CD4-positive, alpha-beta memory T cell (primary cell): ENCODE results near the gene RUNDC1. TPM values are rescaled to one million over a fixed set of nuclear protein-coding genes. Genes with fewer than 3 reads are reported as not detected.

ENCODE experiments used
- CTCF ChIA-PET: fragments of 350-600 bp; sonication (Branson Sonifier 250); formaldehyde crosslinking; loops from one replicate; lab custom pipeline; 2021; ENCODE audit warnings: inconsistent platforms; ENCODE audit not compliant: partially characterized antibody; lab: Charles Lee
- POLR2A ChIA-PET: fragments of 350-600 bp; sonication (Branson Sonifier 250); formaldehyde crosslinking; loops from one replicate; lab custom pipeline; 2021; ENCODE audit not compliant: partially characterized antibody; lab: Charles Lee
- DNase-seq, 5 donors: peaks; one replicate each; pipeline versions ENCODE4 v3.0.0 to v3.0.0-alpha.2; 2020 to 2022; ENCODE audit warnings: mixed read lengths in 1 of 5
- H3K27ac ChIP-seq: one replicate; pipeline ENCODE4 v1.7.0; 2013; ENCODE audit warnings: low read depth, low read length
- H3K27me3 ChIP-seq: 2 replicates; pipeline ENCODE4 v1.7.0; 2013; ENCODE audit warnings: mild to moderate bottlenecking, low read length, moderate library complexity; ENCODE audit not compliant: insufficient read depth
- H3K36me3 ChIP-seq: 2 replicates; pipeline ENCODE4 v1.7.0; 2013; ENCODE audit warnings: mild to moderate bottlenecking, low read length, moderate library complexity; ENCODE audit not compliant: insufficient read depth
- H3K4me1 ChIP-seq: 2 replicates; pipeline ENCODE4 v1.7.0; 2013; ENCODE audit warnings: mild to moderate bottlenecking, low read length, moderate library complexity; ENCODE audit not compliant: insufficient read depth
- H3K4me3 ChIP-seq, 2 donors: one replicate each; pipeline ENCODE4 v1.7.0; 2013; ENCODE audit warnings: low read length in 2 of 2, mild to moderate bottlenecking in 1 of 2
- H3K9me3 ChIP-seq, 2 donors: one replicate each; pipeline ENCODE4 v1.7.0; 2013; ENCODE audit warnings: low read length in 2 of 2, control low read depth in 1 of 2; ENCODE audit not compliant: control insufficient read depth in 1 of 2
- H3K27ac Mint-ChIP-seq, 7 donors: one replicate each; pipeline ENCODE4 v1.8.0; 2020 to 2021; ENCODE audit warnings: mixed read lengths in 7 of 7, mild to moderate bottlenecking in 6 of 7, inconsistent platforms in 3 of 7, moderate library complexity in 3 of 7
- H3K27me3 Mint-ChIP-seq, 2 donors: one replicate each; pipeline ENCODE4 v1.8.0; 2020 to 2021; ENCODE audit warnings: mixed read lengths in 2 of 2
- H3K36me3 Mint-ChIP-seq, 2 donors: one replicate each; pipeline ENCODE4 v1.8.0; 2020 to 2021; ENCODE audit warnings: mixed read lengths in 2 of 2, inconsistent platforms in 1 of 2, mild to moderate bottlenecking in 1 of 2
- H3K4me1 Mint-ChIP-seq, 4 donors: one replicate each; pipeline ENCODE4 v1.8.0; 2020 to 2021; ENCODE audit warnings: mixed read lengths in 4 of 4, mild to moderate bottlenecking in 1 of 4
- H3K4me3 Mint-ChIP-seq, 8 donors: one replicate each; pipeline ENCODE4 v1.8.0; 2020 to 2021; ENCODE audit warnings: mixed read lengths in 8 of 8, mild to moderate bottlenecking in 7 of 8, moderate library complexity in 6 of 8, inconsistent platforms in 3 of 8
- H3K9me3 Mint-ChIP-seq, 8 donors: one replicate each; pipeline ENCODE4 v1.8.0; 2020 to 2021; ENCODE audit warnings: mixed read lengths in 8 of 8, mild to moderate bottlenecking in 5 of 8, inconsistent platforms in 3 of 8, moderate library complexity in 1 of 8
- intact Hi-C: fragments of 100-400 bp; cut with micrococcal nuclease; formaldehyde crosslinking; loops from one replicate; pipeline ENCODE4 v1.15.1; 2023
- polyA plus RNA-seq, 2 donors: library from polyadenylated mRNA; unstranded; fragments of 300-500 nt; fragmentation: Illumina TruSeq; gene quantifications; one replicate each; pipeline ENCODE4 v1.2.3, GENCODE V29; 2021
- total RNA-seq, 2 experiments: library from RNA; stranded (reverse); gene quantifications; one replicate each; pipeline ENCODE4 v1.2.3, GENCODE V29; 2021

The RUNDC1 gene
- total RNA-seq: 10 to 100 TPM; 24.1 to 25.5 TPM
- 10 to 100 TPM; 12.8 to 17.7 TPM for polyA plus RNA-seq

DNA sequence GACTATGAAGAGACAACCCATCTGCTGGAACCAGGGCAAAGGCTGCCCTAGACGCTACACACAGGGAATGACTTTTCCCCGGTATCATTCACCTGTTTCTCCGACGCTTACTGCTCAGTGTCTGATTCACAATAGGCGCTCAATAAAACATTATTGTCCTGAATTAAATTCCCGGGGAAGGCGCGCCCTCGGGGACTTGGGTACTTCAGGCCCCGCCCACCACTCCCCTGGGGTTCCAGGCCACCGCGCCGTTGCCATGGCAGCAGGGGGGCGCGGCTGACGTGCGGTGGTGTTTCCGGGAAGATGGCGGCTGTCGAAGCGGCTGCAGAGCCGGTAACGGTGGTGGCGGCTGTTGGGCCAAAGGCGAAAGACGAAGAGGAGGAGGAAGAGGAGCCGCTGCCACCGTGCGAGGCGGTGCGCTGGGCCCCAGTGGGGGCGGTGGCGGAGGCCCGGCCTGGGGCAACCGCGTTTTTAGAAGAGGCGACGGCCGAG is at the start of gene RUNDC1:
Gene RUNDC1, plus strand, starts transcription at position 292 of the 492 bp plus-strand sequence. Its CDS starts 12 bp downstream, at position 304.
- intact Hi-C loops: loop anchor here (1.0 to 2.0 kb wide), 3 partner anchors 16 to 145 kb away; partner anchors contain the start of genes AARSD1, BRCA1 and RPL27
- peak within 1 kb of the TSS; percentile 69 to 75 for H3K4me3 ChIP-seq
- H3K27ac Mint-ChIP-seq: peak within 1 kb of the TSS; percentile 89 to 99 (median 98)
- peaks cover 0 to 5% (median 0%) of the 10 kb centered on the region in 8 donors for H3K9me3 Mint-ChIP-seq
- peaks cover 3% of the 10 kb centered on the region for H3K36me3 ChIP-seq
- peaks cover 3 to 16% of the 10 kb centered on the region in 2 donors for H3K36me3 Mint-ChIP-seq
- peak; percentile 86 to 92 (median 88) for DNase-seq
- ChIA-PET CTCF (interaction anchor here (1.0 kb wide), 1 partner anchor 18 kb away, joined by 3 read pairs; the partner anchor contains the start of gene RPL27), POLR2A (interaction anchor here (0.7 to 3.8 kb wide), 7 partner anchors 11 to 388 kb away, joined by 3 to 41 read pairs (median 3); partner anchors contain the start of genes RPL27 and VPS25)
- H3K27ac ChIP-seq: peak within 1 kb of the TSS; percentile 77
- H3K4me3 Mint-ChIP-seq: peak within 1 kb of the TSS; percentile 94 to 100 (median 97)
- H3K4me1 ChIP-seq: peaks cover 23% of the 10 kb centered on the region
- H3K27me3 Mint-ChIP-seq: no peaks in the 10 kb centered on the region
- H3K9me3 ChIP-seq: no peaks in the 10 kb centered on the region
- H3K4me1 Mint-ChIP-seq: peaks cover 21 to 37% (median 28%) of the 10 kb centered on the region in 4 donors
- H3K27me3 ChIP-seq: no peaks in the 10 kb centered on the region

DNA sequence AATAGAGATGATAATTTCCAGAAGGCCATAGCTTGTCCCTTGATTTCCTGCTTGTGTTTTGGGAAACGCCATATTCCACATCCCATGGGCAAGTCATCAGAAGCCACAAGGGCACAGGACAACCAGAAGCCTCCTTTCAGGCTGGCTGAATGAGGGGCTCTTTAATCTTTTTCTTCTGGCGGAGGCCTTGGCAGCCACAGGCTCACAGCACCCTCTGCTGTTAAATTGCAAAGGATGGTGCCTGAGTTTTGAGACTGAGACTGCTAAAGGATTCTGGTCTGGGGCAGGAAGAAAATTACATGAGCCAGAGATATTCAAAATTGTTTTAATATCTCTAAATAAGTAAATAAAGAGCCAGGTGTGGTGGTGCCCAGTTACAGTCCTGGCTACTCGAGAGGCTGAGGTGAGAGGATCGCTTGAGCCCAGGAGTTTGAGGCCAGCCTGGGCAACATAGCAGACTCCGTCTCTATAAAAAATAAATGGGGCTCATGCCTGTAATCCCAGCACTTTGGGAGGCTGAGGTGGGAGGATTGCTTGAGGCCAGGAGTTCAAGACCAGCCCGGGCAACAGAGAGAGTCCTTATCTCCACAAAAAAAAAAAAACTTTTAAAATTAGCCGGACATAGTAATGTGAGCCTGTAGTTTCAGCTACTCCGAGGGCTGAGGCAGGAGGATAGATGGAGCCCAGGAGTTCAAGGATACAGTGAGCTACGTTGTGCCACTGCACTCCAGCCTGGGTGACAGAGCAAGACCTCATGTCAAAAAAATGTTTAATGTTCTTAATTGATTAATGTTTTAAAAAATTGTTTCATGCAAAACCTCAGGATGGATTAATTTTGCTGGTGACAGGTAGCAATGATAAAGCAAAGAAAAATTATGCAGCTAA is 42.4 kb upstream of the RUNDC1 start:
- no peaks in the 10 kb centered on the region for H3K27me3 ChIP-seq
- H3K27ac ChIP-seq: no peak overlapping the region
- intact Hi-C loops: loop anchor here (2.0 kb wide), 1 partner anchor 359 kb away; no protein-coding TSS in a partner anchor
- Mint-ChIP-seq H3K27me3 (peaks cover 0 to 7% of the 10 kb centered on the region in 2 donors), H3K36me3 (no peaks in the 10 kb centered on the region), H3K9me3 (no peaks in the 10 kb centered on the region), H3K27ac (no peak overlapping the region), H3K4me3 (no peak overlapping the region), H3K4me1 (no peaks in the 10 kb centered on the region)
- no peaks in the 10 kb centered on the region for H3K9me3 ChIP-seq
- peak in 3 of 5 donors; percentile 3 to 10 (median 5) for DNase-seq
- ChIA-PET POLR2A (no interaction called here), CTCF (no interaction called here)
- H3K4me1 ChIP-seq: no peaks in the 10 kb centered on the region
- H3K4me3 ChIP-seq: no peak overlapping the region
- no peaks in the 10 kb centered on the region for H3K36me3 ChIP-seq

DNA sequence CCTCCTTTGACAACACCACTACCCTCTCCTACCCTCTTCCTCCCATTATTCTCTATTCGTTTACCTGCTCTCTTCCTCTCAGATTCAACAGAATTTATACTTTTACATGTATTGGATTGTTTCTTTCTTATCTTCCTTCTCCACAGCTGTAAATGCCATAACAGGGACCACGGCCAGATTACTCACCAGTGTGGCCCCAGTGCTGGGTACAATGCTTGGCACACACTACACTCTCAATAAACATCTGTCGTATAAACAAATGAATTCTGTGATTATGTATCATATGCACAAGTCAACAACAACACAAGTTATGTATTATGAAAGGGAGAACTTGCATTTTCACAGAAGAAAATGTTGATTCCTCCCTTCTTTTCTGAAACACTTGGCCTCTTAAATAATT is 36.2 kb upstream of the RUNDC1 start:
- Mint-ChIP-seq H3K27me3 (no peaks in the 10 kb centered on the region), H3K36me3 (peaks cover 6 to 10% of the 10 kb centered on the region in 2 donors), H3K9me3 (no peaks in the 10 kb centered on the region), H3K4me1 (no peaks in the 10 kb centered on the region), H3K27ac (no peak overlapping the region), H3K4me3 (peak overlapping the region in 1 of 8 donors; percentile 66)
- Histone ChIP-seq H3K36me3 (no peaks in the 10 kb centered on the region), H3K27me3 (no peaks in the 10 kb centered on the region), H3K4me3 (no peak overlapping the region), H3K27ac (no peak overlapping the region), H3K4me1 (no peaks in the 10 kb centered on the region), H3K9me3 (no peaks in the 10 kb centered on the region)
- ChIA-PET CTCF (no interaction called here), POLR2A (no interaction called here)
- DNase-seq: no peak
- intact Hi-C loops: no loop called here

DNA sequence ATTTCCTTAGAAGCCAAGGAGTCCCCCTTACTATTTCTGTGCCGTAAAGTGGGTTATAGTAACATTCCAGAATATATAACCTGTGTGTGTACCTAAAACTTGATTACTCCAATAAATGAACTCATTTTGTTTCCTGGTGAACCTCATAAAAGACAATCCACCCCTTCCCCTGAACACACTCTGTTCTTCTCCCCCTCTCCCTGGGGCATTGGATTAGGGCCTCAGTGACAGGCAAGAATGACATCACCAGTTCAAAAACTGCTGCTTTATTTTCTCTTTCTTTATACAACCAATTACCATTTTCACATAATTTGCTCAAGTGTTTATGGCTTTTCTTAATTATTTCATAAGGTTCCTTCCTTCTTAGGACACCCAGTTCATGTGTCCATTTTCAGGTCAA is 33.6 kb upstream of the RUNDC1 start:
- no peaks in the 10 kb centered on the region for H3K9me3 Mint-ChIP-seq
- H3K4me3 Mint-ChIP-seq: no peak overlapping the region
- intact Hi-C loops: no loop called here
- Histone ChIP-seq H3K4me1 (no peaks in the 10 kb centered on the region), H3K9me3 (no peaks in the 10 kb centered on the region), H3K4me3 (no peak overlapping the region), H3K36me3 (peaks cover 14% of the 10 kb centered on the region), H3K27me3 (no peaks in the 10 kb centered on the region), H3K27ac (no peak overlapping the region)
- CTCF ChIA-PET: no interaction called here
- peaks cover 28 to 29% of the 10 kb centered on the region in 2 donors for H3K36me3 Mint-ChIP-seq
- POLR2A ChIA-PET: no interaction called here
- H3K27ac Mint-ChIP-seq: peak overlapping the region in 1 of 7 donors; percentile 61
- no peaks in the 10 kb centered on the region for H3K4me1 Mint-ChIP-seq
- no peaks in the 10 kb centered on the region for H3K27me3 Mint-ChIP-seq
- DNase-seq: no peak

DNA sequence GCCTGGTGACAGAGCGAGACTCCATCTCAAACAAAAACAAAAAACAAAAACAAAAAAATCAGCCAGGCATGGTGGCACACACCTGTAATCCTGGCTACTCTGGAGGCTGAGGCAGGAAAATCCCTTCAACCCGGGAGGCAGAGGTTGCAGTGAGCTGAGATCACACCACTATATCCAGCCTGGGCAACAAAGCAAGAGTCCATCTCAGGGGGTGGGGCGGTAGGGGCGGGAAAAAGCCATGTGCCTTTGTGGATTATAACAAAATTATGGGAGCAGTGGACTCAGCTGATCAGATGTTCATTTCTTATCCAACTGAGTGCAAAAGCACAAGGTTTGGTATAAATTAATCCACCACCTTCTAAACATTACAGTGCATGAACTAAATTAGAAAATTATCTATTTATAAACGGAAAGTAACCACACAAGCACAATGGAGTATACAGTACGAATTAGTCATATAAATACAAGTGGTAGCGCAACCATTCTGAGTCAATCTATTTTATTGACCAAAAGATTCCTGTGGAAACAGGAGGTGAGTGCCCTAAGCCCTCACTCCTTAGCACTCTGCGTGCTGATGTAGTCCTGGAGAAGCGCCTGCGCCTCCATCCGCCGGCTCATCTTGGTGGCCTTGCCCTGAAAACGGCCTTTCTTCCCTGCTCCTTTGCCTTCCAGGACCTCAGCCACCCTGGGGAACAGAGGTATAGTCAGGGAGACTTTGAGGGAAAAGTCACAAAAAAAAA is 30.2 kb upstream of the RUNDC1 start:
- H3K9me3 ChIP-seq: no peaks in the 10 kb centered on the region
- ChIA-PET POLR2A (no interaction called here), CTCF (interaction anchor here (1.0 kb wide), 1 partner anchor 107 kb away, joined by 3 read pairs; no protein-coding TSS in a partner anchor)
- no peaks in the 10 kb centered on the region for H3K4me1 ChIP-seq
- no peaks in the 10 kb centered on the region for H3K27me3 Mint-ChIP-seq
- no peaks in the 10 kb centered on the region for H3K9me3 Mint-ChIP-seq
- H3K4me3 ChIP-seq: no peak overlapping the region
- H3K27me3 ChIP-seq: no peaks in the 10 kb centered on the region
- no peak overlapping the region for H3K4me3 Mint-ChIP-seq
- H3K27ac Mint-ChIP-seq: no peak overlapping the region
- H3K27ac ChIP-seq: no peak overlapping the region
- no peaks in the 10 kb centered on the region for H3K4me1 Mint-ChIP-seq
- intact Hi-C loops: no loop called here
- peaks cover 32% of the 10 kb centered on the region for H3K36me3 ChIP-seq
- peaks cover 47 to 56% of the 10 kb centered on the region in 2 donors for H3K36me3 Mint-ChIP-seq
- DNase-seq: no peak

DNA sequence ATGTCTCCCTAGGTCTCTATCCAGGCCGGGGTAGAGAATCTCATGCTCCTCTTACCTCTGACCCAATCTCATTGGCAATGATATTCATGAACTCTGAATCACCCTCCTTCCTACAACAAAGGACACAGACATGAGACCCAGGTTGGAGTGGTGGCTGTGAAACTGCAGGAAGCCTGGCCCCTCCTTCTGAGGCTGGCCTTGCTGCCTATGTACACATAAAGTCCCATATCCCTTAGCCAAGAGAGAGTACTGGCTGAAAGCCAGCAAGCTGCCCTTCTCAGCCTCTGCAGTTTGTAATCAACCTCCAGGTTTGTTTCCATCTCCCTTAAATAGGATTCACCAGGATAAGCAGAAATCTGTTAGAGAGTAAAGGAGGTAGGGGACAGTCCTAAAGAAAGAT is 26.7 kb upstream of the RUNDC1 start:
- Histone ChIP-seq H3K4me3 (no peak overlapping the region), H3K36me3 (peaks cover 48% of the 10 kb centered on the region), H3K4me1 (no peaks in the 10 kb centered on the region), H3K27ac (no peak overlapping the region), H3K27me3 (no peaks in the 10 kb centered on the region), H3K9me3 (no peaks in the 10 kb centered on the region)
- ChIA-PET POLR2A (no interaction called here), CTCF (interaction anchor here (1.5 kb wide), 1 partner anchor 44 kb away, joined by 6 read pairs; the partner anchor contains the start of gene RPL27)
- H3K4me3 Mint-ChIP-seq: no peak overlapping the region
- no peak for DNase-seq
- H3K36me3 Mint-ChIP-seq: peaks cover 63 to 73% of the 10 kb centered on the region in 2 donors
- no peaks in the 10 kb centered on the region for H3K27me3 Mint-ChIP-seq
- no peaks in the 10 kb centered on the region for H3K9me3 Mint-ChIP-seq
- peaks cover 0 to 3% (median under 1%) of the 10 kb centered on the region in 4 donors for H3K4me1 Mint-ChIP-seq
- intact Hi-C loops: no loop called here
- H3K27ac Mint-ChIP-seq: peak overlapping the region in 1 of 7 donors; percentile 43
